Inflammatory macrophage treated with lipopolysaccharide for 1 hour (primary cell): Measurements from ENCODE around the gene DGKH.
A peak's percentile ranks its signal among the peaks of the same experiment; 100 is the strongest.

ENCODE experiments used
- DNase-seq, 2 donors: peaks; one replicate each; pipeline ENCODE4 v3.0.0-alpha.2; 2020 to 2022

DGKH gene

DNA sequence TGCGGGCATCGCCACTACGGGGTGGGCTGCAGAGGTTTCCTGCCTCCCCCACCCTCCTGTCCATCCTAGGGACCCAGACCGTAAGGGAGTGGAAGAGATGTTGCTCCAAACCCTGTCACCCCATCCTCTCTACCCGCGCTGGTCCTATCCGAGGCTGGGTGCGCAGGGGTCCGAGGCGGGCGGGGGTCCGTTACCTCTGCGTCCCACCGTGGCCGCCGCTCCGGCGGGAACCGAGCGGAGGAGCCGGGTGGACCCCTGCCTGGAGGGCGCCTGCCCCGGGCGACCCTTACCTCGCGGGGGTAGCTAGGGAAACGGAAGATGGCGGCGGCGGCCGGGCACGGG lies at the start of gene DGKH:
Gene DGKH, plus strand, starts transcription at position 307 of the 342 bp plus-strand sequence. CDS start 126 bp downstream, outside the sequence.
- no peak for DNase-seq

- DNase-seq, result no peak
Observed at GRCh38 chr13:42000846-42001245, 47.6 kb upstream of the DGKH start.

GRCh38 chr13:42001580-42001979 lies 46.9 kb upstream of the DGKH start:
- DNase-seq, result no peak

GRCh38 chr13:42002066-42002465 lies 46.4 kb upstream of the DGKH start:
- DNase-seq, result no peak

DNA sequence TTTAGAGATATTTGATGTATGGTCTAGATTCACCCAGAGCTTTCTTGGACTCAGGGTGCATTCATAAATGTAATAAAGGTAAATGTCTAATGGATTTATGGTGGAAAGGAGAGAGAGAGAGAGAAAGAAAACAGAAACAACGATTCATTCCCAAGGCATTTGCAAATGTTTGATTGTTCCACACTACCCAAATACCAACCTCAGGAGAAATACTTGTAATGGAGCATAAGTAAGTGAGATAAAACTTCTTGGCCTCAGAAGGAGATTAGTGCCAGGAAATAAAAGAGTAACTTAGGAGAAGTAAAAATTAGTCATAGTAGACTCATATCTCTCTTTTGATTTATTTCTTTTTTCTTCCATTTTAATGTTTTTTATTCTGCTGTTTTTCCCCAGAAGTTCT lies 40.6 kb upstream of the DGKH start:
- DNase-seq, result no peak

DNA sequence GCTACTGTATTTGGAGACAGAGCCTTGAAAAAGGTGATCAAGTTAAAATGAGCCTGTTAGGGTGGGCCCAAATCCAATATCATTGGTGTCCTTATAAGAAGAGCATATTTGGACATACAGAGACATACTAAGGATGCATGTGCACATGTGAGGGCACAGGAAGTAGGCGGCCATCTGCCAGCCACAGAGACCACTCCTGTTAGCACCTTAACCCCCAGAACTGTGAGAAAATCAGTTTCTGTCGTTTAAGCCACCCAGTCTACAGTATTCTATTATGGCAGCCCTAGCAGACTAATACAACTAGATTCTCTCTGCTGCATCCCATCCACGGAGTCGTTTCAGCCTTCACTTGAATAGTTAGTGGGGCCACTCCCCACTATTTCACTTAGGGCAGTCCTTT lies 39.4 kb upstream of the DGKH start:
- no peak for DNase-seq

DNA sequence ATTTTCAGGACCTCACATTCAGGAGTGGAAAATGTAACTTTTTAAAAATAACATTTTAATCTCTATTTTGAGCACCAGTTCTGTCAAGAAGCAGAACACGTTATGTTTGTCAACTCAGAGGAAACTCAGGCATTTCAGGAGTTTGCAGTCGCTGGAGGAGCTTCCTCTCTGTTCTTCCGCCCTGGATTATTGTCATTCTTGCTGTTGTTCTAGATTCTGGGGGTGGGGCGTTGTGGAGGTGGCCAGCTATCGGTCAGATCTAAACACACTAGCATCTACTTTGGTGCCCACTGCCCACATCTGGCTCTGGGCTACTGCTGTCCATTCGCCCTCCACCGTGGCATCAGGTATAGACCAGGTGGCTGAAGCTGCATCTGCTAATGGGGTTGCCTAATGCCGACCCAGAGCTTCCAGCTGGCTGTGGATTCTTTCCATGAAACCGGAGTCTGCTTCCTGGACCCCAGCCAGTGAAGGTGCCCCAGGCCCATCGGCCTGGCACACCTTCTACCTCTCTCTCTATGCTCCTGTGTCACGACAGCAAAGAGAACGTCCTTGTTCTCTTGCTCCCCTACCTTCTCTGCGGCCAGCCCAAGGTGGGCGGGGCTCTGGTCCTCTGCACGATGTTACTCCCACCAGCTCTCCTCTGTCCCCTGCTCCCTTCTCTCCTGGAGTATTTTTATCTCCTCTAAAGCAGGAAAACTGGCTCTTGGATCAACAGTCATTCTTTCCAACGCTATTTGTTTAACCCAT lies 36.7 kb upstream of the DGKH start:
- peak in 1 of 2 donors; percentile 5 for DNase-seq

DNA sequence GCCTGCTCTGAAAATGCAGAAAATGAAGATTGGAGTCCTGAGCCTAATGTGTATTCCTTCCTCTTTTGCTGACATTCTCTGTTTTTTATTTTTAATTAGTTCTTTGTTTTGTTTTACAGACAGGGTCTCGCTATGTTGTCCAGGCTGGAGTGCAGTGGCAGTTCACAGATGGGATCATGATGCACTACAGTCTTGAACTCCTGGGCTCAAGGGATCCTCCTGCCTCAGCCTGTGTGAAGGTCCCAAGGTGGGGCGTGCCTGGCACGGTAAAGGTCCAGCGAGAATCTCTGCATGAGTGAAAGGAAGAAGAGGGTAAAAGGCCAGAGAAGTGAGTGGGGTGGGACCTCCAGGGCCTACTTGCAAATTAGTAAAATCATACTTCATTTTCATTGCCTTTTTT lies 34.3 kb upstream of the DGKH start:
- DNase-seq, result no peak

GRCh38 chr13:42017264-42017663 lies 31.2 kb upstream of the DGKH start:
- DNase-seq, result no peak

DNA sequence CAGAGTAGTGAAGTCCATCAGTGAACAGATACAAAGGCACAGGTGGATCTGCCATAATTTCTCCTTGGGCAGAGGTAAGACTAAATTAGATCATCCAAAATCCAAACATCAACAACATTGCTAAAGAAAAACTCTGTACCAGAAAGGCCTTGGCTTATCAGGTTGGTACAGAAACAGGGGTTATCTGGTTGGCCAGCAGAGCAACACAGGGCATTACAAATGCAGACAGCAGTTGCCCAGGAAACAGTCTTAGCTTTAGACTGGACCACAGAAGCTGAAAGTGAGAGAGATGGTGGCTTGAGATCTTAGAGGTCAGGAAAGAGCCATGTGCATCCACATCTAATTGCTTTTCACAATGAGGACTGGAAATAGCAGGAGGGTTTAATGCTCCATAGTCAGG lies 26.6 kb upstream of the DGKH start:
- DNase-seq, result no peak

GRCh38 chr13:42022336-42022735 lies 26.1 kb upstream of the DGKH start:
- no peak for DNase-seq

- no peak for DNase-seq
Observed at GRCh38 chr13:42022796-42023493, 25.5 kb upstream of the DGKH start.

DNA sequence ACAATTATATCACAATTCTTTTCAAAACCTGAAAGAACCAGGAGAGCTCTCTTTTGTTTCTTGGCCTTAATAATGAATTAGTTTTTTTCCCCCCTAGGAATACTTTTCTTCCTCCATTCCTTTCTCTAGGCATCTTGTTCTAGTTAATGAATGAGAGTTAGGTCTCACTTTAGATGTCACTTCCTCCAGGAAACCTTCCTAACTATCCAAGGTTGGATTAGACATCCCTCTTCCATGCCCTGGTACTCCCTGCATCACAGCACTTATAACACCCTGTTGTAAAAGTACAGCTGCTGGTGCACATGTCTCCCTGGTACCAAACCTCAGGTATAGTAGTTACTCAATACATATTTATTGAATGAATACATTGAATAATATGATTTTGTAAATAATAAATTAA lies 21.2 kb upstream of the DGKH start:
- DNase-seq, result no peak

GRCh38 chr13:42028113-42028799 lies 20.2 kb upstream of the DGKH start:
- no peak for DNase-seq

GRCh38 chr13:42035905-42036521 lies 12.4 kb upstream of the DGKH start:
- no peak for DNase-seq

DNA sequence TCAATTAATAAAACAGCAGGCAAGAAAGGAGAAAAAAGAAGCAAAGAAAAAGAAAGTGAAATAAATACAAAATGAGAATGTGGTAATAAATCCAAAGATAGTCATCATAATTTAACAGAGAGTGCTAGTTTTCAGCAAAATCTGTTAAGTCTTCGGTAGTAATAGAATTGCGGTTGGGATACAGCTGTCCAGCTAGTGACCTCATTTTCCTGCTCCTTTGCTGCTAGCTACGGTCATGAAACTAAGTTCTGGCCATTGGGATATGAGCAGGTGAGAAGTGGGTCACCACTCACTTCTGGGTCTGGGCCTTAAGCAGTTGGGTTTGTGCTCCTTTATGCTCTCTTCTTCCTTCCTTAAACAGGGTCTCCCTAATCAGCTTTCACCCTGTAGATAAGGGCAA lies 11.7 kb upstream of the DGKH start:
- no peak for DNase-seq

GRCh38 chr13:42038661-42039456 lies 9.6 kb upstream of the DGKH start:
- no peak for DNase-seq

- DNase-seq, result peak; percentile 19 to 34
Observed at GRCh38 chr13:42039457-42039945, 8.9 kb upstream of the DGKH start.

DNA sequence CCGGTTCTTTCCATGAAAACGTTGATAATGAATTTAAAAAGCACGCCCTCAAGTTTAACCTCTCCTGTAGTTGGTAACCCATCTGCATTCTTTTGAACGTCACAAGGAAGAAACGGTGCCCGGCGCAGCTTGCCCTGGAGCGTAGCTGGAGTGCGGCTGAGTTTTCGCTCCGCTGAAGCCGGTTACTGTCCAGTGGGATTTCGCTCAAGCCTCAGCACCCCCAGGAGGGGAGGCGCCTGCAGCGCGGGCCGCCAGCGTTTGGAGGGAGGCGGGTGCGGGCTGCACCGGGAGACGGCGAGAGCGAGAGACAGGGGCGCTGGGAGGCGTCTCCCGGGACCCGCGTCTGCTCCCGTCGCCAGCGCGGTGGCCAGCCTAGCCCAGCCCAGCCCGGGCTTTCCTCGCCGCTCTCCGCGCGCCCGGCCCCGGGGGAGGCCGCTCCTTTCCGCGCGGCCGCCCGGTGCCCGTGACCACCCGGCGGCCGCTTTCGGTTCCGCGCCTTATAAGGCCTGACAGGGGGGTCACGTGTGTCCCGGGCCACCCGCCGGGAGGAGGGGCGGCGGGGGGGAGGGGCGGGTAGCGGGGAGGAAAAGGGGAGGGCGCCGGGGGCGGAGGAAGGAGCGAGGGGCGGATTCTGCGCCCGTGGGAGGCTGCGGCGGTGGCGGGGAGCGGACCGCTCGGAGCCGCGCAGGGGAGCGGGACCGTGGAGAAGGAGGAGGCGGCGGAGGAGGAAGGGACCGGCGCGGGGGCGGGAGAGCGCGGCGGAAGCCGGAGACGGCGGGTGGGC lies 8.3 kb upstream of the DGKH start:
- DNase-seq, result peak; percentile 85 to 89

DNA sequence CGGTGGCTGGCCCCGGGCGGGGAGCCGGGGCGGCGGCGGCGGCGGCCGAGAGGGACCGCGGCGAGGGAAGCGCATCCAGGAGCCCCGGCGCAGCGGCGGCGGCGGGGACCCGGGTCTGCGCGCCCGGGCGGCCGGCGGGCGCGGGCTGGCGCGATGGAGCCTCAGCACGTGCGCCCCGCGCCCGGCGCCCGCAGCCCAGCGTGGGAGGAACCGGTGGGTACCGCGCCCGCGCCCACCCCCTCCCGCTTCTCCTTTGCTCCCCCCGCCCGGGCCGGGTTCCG lies 7.8 kb upstream of the DGKH start:
- no peak for DNase-seq

- DNase-seq, result peak; percentile 87 to 97
Observed at GRCh38 chr13:42041011-42041683, 7.3 kb upstream of the DGKH start.

- no peak for DNase-seq
Observed at GRCh38 chr13:42041684-42042035, 6.8 kb upstream of the DGKH start.
